ENCODE data around the gene FHOD3.

Gene FHOD3

DNA sequence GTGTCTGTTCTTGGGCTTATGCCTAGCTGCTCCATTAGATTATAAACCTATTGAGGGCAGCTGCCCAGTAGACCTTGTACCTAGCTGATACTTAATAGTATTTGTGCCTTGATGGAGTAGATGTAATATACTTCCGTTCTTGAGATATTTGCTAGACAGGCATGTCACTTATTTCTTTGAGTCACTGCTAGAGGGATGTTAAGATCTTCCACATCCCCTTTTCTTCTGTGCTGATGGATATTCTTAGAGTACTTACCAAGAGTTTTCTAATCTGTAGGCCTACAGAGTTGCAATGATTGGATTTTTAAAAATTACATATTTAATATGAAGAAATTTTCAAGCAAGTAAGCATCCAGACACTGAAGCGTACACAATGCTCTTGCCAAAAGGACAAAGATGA is 304.6 kb downstream of the FHOD3 start:
- no peak overlapping the region for H3K4me3 ChIP-seq (ENCODE audit: low read depth, low read length)
- DNase-seq (ENCODE audit: low read depth): no peak
- no peak for TF ChIP-seq CTCF (IDR thresholded peaks at IDR 0.05; ENCODE audit: control insufficient read depth, extremely low read depth, insufficient read depth)

DNA sequence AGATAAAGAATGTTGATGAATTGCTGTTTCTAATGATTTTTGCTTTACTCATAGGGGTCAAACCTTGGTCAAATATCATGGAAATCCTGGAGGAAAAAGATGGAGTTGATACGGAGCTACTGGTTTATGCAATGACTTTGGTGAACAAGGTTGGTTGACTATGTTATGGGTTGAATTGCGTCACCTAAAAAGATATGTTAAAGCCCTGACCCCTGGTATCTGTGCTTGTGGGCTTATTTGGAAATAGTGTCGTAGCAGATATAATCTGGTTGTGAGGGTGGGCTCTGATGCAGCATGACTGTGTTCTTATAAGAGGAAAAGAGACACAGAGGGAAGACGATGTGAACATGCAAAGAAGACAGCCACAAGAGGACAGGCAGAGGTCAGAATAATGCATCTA is 305.1 kb downstream of the FHOD3 start:
- H3K4me3 ChIP-seq (ENCODE audit: low read depth, low read length): no peak overlapping the region
- TF ChIP-seq CTCF (IDR thresholded peaks at IDR 0.05; ENCODE audit: control insufficient read depth, extremely low read depth, insufficient read depth): no peak
- DNase-seq (ENCODE audit: low read depth): no peak

GRCh38 chr18:36608107-36608506 is 310.6 kb downstream of the FHOD3 start:
- DNase-seq (ENCODE audit: low read depth): no peak
- TF ChIP-seq CTCF (IDR thresholded peaks at IDR 0.05; ENCODE audit: control insufficient read depth, extremely low read depth, insufficient read depth): no peak

GRCh38 chr18:36610258-36610657 is 312.7 kb downstream of the FHOD3 start:
- DNase-seq (ENCODE audit: low read depth): no peak
- H3K4me3 ChIP-seq (ENCODE audit: low read depth, low read length): no peak overlapping the region
- no peak for TF ChIP-seq CTCF (IDR thresholded peaks at IDR 0.05; ENCODE audit: control insufficient read depth, extremely low read depth, insufficient read depth)

More at GRCh38 chr18:36608107-36608506, 310.6 kb downstream of the FHOD3 start:
- no peak overlapping the region for H3K4me3 ChIP-seq (ENCODE audit: low read depth, low read length)

DNA sequence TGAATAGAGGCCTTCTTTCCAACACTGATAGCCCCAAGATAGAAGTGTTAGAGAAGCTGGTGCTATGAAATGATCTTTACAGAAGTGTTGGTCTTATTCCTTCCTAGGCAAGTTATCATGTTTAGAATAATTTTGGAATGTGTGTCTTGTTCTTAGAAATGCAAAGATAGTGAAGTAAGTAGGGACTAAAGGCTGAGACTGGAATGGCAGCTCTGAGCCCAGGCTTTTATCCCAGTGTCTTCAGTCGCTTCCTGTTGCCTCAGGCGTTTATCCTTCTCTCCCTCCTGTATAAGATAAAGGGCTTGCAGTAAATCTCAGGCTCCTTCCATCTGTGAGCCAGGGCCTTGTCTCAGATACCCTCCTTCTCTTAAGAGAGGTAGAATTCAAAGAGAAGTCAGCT is 313.1 kb downstream of the FHOD3 start:
- no peak for DNase-seq (ENCODE audit: low read depth)
- H3K4me3 ChIP-seq (ENCODE audit: low read depth, low read length): no peak overlapping the region
- no peak for TF ChIP-seq CTCF (IDR thresholded peaks at IDR 0.05; ENCODE audit: control insufficient read depth, extremely low read depth, insufficient read depth)

GRCh38 chr18:36613069-36613468 is 315.6 kb downstream of the FHOD3 start:
- no peak overlapping the region for H3K4me3 ChIP-seq (ENCODE audit: low read depth, low read length)
- no peak for TF ChIP-seq CTCF (IDR thresholded peaks at IDR 0.05; ENCODE audit: control insufficient read depth, extremely low read depth, insufficient read depth)
- no peak for DNase-seq (ENCODE audit: low read depth)

DNA sequence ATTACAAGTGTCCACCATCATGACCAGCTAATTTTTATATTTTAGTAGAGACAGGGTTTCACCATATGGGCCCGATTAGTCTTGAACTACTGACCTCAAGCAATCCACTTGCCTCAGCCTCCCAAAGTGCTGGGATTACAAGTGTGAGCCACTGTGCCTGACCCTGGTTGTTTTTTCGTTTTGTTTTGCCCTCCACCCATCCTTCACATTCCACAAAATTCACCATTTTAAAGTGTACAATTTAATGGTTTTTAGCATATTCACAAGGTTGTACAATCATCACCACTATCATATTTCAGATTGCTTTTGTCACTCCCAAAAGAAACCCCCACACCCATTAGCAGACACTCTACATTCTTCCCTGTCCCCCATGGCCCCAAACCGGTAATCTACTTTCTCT is 316.3 kb downstream of the FHOD3 start:
- no peak for DNase-seq (ENCODE audit: low read depth)
- TF ChIP-seq CTCF (IDR thresholded peaks at IDR 0.05; ENCODE audit: control insufficient read depth, extremely low read depth, insufficient read depth): no peak
- H3K4me3 ChIP-seq (ENCODE audit: low read depth, low read length): no peak overlapping the region

Measured in LNCaP clone FGC (cell line).